ENCODE measurements around the gene RTN4RL1.
"Not testable (repeated sequence)": the region's sequence is repeated elsewhere in the genome, so short reads cannot be mapped to it uniquely, and the experiment has no call there.

RTN4RL1 gene

GRCh38 chr17:2023692-2024571 lies 1.2 kb downstream of the RTN4RL1 start:
- DNase-seq, result peak; percentile 11

GRCh38 chr17:2023256-2023655 lies 1.9 kb downstream of the RTN4RL1 start:
- DNase-seq, result no peak

GRCh38 chr17:2022647-2023240 lies 2.4 kb downstream of the RTN4RL1 start:
- no peak for DNase-seq

GRCh38 chr17:2020721-2021120 lies 4.4 kb downstream of the RTN4RL1 start:
- no peak for DNase-seq

- DNase-seq, result no peak
These were observed 5.4 kb downstream of the RTN4RL1 start for GRCh38 chr17:2019723-2020122.

- no peak for DNase-seq
These were observed 6.2 kb downstream of the RTN4RL1 start for GRCh38 chr17:2018716-2019510.

GRCh38 chr17:2017274-2017941 lies 7.7 kb downstream of the RTN4RL1 start:
- no peak for DNase-seq

- DNase-seq, result no peak
These were observed 8.6 kb downstream of the RTN4RL1 start for GRCh38 chr17:2016494-2016893.

- no peak for DNase-seq
These were observed 9.8 kb downstream of the RTN4RL1 start for GRCh38 chr17:2015314-2015713.

GRCh38 chr17:2013994-2014317 lies 11.2 kb downstream of the RTN4RL1 start:
- no peak for DNase-seq

- not testable (repeated sequence) for DNase-seq
These were observed 11.7 kb downstream of the RTN4RL1 start for GRCh38 chr17:2013220-2013993.

- DNase-seq, result no peak
These were observed 12.6 kb downstream of the RTN4RL1 start for GRCh38 chr17:2012499-2012898.

GRCh38 chr17:2011411-2012371 lies 13.4 kb downstream of the RTN4RL1 start:
- no peak for DNase-seq

- no peak for DNase-seq
These were observed 15.4 kb downstream of the RTN4RL1 start for GRCh38 chr17:2009737-2010136.

- no peak for DNase-seq
These were observed 16.6 kb downstream of the RTN4RL1 start for GRCh38 chr17:2008332-2009126.

GRCh38 chr17:2004435-2004952 lies 20.6 kb downstream of the RTN4RL1 start:
- no peak for DNase-seq

GRCh38 chr17:2003525-2003924 lies 21.6 kb downstream of the RTN4RL1 start:
- no peak for DNase-seq

GRCh38 chr17:2002767-2003329 lies 22.3 kb downstream of the RTN4RL1 start:
- DNase-seq, result no peak

- peak; percentile 34 for DNase-seq
These were observed 25.4 kb downstream of the RTN4RL1 start for GRCh38 chr17:1999557-2000251.
